Neural cell (in vitro differentiated cells): ENCODE data around the gene SDK2.

ENCODE experiments used
- CTCF ChIP-seq: fragments of 450-650 bp; IDR thresholded peaks from 2 replicates; pipeline ENCODE4 v1.5.1; 2014; ENCODE audit warnings: antibody characterized with exemption, mild to moderate bottlenecking, moderate library complexity; ENCODE audit not compliant: poor library complexity, severe bottlenecking
- EP300 ChIP-seq: fragments of 450-650 bp; conservative IDR thresholded peaks from 2 replicates; pipeline ENCODE4 v1.6.1; 2014; ENCODE audit warnings: antibody characterized with exemption, mild to moderate bottlenecking, moderate library complexity; ENCODE audit not compliant: poor library complexity, severe bottlenecking
- EZH2 ChIP-seq: fragments of 200-600, 300-800 bp; shearing (Covaris generic), sonication (generic); IDR thresholded peaks from 2 replicates; pipeline ENCODE4 v1.6.1; 2014; ENCODE audit warnings: antibody characterized with exemption, low read length, borderline replicate concordance, mild to moderate bottlenecking; ENCODE audit not compliant: insufficient read depth, poor library complexity, severe bottlenecking
- MXI1 ChIP-seq: fragments of 450-650 bp; conservative IDR thresholded peaks from 2 replicates; pipeline ENCODE4 v1.6.1; 2014; ENCODE audit warnings: antibody characterized with exemption, mild to moderate bottlenecking; ENCODE audit not compliant: poor library complexity, severe bottlenecking
- POLR2AphosphoS5 ChIP-seq: IDR thresholded peaks from 2 replicates; pipeline ENCODE4 v1.6.1; 2012
- RAD21 ChIP-seq: fragments of 450-650 bp; conservative IDR thresholded peaks from 2 replicates; pipeline ENCODE4 v1.6.1; 2014; ENCODE audit warnings: antibody characterized with exemption, mild to moderate bottlenecking, moderate library complexity
- REST ChIP-seq: IDR thresholded peaks from 2 replicates; pipeline ENCODE4 v1.6.1; 2012; ENCODE audit warnings: borderline replicate concordance
- SMC3 ChIP-seq: fragments of 450-650 bp; conservative IDR thresholded peaks from 2 replicates; pipeline ENCODE4 v1.6.1; 2014; ENCODE audit warnings: antibody characterized with exemption, mild to moderate bottlenecking, moderate library complexity; ENCODE audit not compliant: poor library complexity
- TAF1 ChIP-seq: IDR thresholded peaks from 2 replicates; pipeline ENCODE4 v1.6.1; 2012; ENCODE audit warnings: low read depth

- no peak for TF ChIP-seq CTCF
- TF ChIP-seq TAF1 = no peak
- no peak for TF ChIP-seq SMC3
- no peak for TF ChIP-seq EP300
- TF ChIP-seq RAD21 = no peak
- TF ChIP-seq EZH2 = no peak
- TF ChIP-seq POLR2AphosphoS5 = no peak
- TF ChIP-seq REST = no peak
- no peak for TF ChIP-seq MXI1
Measured at GRCh38 chr17:73352261-73352660, 292.0 kb downstream of the SDK2 start.
